Dedifferentiated amniotic fluid mesenchymal stem cell (primary cell): Measurements from ENCODE around the gene YAE1.
"Not testable (repeated sequence)": the region's sequence is repeated elsewhere in the genome, so short reads cannot be mapped to it uniquely, and the experiment has no call there.

ENCODE experiments used
- DNase-seq: peaks from one replicate; pipeline ENCODE4 v3.0.0-alpha.2; 2016; ENCODE audit errors: extremely low spot score

YAE1 gene

DNA sequence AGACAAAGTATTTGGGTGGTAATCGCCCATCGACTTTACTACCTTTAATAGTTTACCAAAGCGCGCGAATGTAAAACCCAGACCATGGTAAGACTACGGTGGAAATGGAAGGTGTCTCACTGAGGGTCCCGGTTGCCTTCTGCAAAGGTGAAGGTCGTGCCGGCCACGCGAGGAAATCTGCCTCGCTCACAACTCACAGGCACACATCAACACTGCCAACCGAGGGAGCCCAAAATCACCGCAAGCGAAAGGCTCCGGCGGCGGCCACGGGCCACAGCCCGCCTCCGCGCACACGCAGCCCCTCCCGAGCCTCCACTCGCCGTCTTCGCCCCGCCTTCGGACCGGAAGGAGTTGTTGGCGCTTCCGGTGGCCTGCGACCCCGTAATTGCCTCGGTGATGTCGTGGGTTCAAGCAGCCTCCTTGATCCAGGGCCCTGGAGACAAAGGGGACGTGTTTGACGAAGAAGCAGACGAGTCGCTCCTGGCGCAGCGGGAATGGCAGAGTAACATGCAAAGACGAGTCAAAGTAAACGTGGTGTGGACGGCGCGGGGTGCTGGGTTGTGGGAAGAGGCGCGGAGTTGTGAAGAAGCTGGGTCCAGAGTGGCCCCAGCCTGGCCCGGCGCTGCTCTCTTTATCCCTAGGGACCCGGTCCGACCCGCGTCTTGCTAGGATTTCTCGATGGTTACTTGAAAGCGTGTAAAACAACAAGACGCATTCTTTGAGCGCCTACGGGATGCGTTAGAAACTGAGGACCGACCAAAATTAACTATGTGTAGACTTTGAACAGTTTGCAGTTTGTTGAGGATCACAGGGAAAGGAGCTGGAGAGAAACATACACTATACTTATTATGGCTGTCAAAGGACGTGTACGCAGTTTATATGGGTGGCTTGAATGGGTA is at the start of gene YAE1:
Gene YAE1 (plus strand): TSS at position 382 of the 899 bp plus-strand sequence. CDS start 15 bp downstream, at position 397.
- DNase-seq: peak; percentile 44

GRCh38 chr7:39516498-39516897 is 49.7 kb upstream of the YAE1 start:
- no peak for DNase-seq

- DNase-seq: no peak
Observed at GRCh38 chr7:39517240-39517639, 49.0 kb upstream of the YAE1 start.

DNA sequence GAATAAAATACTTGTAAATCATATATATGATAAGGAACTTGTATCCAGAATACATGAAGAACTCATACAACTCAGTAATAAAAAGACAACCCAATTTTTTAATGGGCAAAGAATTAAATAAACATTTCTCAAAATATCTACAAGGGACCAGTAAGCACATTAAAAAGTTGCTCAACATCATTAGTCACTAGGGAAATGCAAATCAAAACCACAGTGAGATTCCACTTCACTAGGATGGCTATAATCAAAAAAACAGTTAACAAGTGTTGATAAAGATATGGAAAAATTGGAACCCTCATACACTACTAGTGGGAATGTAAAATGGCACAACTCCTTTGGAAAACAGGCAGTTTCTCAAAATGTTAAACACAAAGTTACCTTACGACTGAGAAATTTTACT is 40.3 kb upstream of the YAE1 start:
- DNase-seq: no peak

DNA sequence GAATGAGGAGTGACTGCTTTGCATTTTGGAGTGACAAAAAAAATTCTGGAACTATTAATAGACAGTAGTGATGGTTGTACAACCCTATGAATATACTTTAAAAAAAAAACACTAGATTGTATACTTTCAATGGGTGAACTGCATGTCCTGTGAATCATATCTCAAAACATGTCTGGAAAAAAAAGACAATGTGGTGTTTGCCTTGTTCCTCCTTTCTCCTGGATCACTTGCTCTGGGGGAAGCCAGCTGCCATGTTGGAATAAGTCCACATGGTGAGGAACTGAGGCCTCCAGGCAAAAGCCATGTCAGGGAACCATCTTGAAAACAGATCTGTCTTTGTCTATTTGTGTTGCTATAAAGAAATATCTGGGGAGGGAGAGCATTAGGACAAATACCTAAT is 39.5 kb upstream of the YAE1 start:
- no peak for DNase-seq

DNA sequence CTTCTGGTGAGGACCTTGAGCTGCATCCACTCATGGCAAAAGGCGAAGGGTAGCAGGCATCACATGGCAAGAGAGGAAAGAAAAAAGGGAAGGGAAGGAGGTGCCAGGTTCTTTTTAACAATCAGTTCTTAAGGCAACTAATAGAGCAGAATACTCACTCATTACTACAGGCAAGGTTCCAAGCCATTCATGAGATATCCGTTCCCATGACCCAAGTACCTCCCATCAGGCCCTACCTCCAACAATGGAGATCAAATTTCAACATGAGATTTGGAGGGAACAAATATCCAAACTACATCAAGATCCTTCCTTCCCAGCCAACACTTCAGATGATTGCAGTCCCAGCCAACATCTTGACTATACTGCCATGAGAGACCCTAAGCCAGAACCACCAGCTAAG is 38.9 kb upstream of the YAE1 start:
- DNase-seq: no peak

GRCh38 chr7:39527951-39528350 is 38.3 kb upstream of the YAE1 start:
- DNase-seq: no peak

GRCh38 chr7:39528849-39529248 is 37.4 kb upstream of the YAE1 start:
- DNase-seq: no peak

DNA sequence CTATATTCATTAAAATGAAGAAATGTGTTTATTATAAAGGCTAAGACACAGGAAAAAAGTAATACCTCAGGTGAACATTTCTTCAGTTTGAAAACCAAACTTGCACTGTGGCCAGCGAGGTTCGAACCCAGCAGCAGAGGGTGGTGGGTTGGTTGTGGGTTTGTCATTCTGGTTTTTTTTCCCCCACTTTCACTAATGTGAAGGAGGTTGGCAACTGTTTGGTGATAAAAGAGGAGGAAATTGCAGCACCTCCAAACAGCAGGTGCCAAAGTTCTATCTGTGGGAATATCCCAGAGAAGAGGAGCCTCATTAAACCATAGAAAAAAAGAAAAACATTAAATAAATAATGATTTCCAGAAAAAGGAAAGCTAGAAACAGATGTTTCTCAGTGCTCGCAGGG is 36.6 kb upstream of the YAE1 start:
- DNase-seq: no peak

DNA sequence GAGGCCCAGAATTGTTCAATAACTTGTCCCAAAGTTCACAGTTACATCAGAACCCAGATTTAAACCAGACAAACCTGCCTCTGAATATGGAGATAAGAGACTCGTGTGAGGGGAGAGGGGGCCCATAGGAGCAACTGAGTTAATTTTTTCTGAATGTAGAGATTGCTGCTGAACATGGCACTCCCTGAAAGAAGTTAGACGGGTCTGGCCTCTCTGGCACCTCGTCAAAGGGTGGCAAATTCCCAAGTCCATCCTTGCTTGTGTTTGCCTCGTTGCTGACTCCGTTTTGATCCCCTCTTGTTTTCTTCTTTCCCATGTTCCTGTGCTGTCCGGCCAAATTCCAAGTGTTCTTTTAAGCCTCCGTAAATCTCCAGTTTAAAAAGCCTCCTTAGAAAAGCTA is 35.2 kb upstream of the YAE1 start:
- DNase-seq: no peak

GRCh38 chr7:39531818-39532217 is 34.4 kb upstream of the YAE1 start:
- DNase-seq: no peak

DNA sequence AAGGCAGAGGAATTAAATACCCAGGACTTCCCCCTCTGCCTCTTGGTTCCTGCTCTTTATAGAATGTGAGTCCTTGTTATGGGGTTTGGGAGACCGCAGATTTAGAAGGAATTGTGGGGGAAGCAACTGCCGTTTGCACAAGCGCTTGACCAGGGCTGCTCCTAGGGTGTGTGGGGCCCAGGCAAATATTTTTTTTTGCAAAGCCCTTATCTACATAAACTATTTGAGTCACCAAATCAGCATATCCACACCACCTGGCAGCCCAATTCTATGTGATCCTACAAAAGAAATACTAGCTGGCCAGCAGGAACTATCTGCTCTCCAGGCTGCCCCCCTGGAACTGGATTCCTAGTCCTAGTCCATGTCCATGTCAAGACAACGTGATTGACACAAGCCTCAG is 33.4 kb upstream of the YAE1 start:
- DNase-seq: no peak

DNA sequence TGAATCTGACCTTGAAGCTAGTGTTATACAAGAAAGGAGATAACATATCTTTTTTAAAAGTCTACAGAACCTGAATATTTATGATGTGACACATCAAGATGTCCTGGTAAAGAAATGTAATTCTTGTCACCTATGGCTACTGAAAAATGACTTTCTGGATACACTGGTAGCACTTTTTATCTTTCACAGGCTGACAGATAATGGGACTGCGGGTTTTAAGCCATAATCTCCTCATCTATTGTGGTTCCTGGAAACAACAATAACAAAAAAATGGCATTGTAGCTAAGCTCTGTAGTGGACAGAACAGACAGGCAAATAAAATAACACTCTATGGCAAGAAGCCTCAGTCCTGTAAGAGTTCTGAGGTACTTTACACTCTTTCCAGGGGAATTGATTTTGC is 31.6 kb upstream of the YAE1 start:
- DNase-seq: no peak

DNA sequence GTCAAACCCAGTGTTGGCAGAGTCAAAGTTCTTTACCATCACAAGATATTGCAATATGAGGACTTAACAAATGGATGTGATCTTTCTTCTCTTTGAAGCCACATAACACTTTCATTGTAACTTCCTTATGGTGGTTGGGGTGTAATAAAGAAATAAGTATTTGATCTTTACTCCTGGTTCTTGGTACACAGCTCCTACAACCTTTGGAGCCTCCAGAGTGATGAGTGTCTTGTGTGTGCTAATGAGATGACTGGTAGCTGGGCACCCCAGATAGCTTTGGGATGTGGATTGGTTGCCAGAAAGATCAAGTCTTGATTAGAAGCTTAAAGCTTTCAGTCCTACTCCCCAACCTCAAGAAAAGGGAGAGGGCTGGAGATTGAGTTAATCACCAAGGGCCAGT is 31.1 kb upstream of the YAE1 start:
- DNase-seq: no peak

DNA sequence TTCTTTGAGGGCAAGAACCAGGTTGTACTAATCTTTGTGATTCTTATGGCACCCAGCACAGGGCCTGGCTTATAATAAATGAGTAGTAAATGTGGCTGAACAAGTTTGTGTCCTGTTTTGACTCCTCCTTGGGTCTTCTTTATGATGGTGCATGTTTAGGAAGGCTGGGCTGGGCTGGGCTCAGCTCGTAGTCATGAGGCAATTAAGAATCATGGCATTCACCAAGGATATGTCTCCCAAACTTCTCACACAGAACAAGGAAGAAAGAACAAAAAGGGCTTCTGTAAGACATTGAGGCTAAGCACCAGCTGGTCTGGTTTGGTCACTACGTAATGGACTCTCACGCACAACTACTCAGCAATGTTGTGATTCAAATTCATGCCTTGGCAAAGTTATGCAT is 30.5 kb upstream of the YAE1 start:
- no peak for DNase-seq

DNA sequence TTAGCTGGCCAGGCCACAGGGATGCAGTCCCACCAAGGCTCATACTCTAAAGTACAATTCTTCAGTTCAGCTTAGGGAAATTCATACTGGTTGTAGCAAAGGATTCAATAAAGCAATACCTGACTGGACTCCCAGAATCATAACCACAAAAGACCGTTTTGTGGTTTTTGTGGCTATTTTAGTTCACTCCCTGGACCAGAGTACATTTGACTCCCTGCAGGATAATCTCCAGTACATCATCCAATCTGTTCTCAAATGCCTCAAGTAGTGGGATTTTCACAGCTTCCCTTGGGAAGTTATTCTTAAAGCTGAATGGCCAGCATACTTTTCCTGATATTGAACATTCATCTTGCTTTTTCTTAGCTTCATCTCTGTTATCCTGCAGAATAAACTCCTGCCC is 29.3 kb upstream of the YAE1 start:
- no peak for DNase-seq

GRCh38 chr7:39539816-39540215 is 26.4 kb upstream of the YAE1 start:
- no peak for DNase-seq

- DNase-seq: no peak
Observed at GRCh38 chr7:39540320-39540719, 25.9 kb upstream of the YAE1 start.

DNA sequence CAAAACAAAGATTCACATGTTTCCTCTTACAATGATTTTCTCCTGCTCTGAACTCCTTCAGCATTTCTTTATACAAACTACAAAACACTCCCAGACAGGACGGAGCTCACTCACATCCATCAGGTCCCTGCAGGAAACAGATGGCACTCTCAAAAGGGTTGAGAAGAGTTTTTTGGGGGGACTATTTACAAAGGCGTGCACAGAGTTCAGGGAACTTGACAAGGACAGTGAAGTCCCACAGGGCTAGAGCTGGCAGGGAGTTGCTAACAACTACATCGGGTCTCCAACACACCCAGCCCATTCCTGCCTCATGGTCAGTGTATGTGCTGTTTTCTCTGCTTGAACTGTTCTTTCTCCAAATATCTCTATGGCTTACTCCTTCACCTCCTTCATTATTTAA is 24.7 kb upstream of the YAE1 start:
- no peak for DNase-seq

GRCh38 chr7:39544774-39545173 is 21.4 kb upstream of the YAE1 start:
- DNase-seq: not testable (repeated sequence)

DNA sequence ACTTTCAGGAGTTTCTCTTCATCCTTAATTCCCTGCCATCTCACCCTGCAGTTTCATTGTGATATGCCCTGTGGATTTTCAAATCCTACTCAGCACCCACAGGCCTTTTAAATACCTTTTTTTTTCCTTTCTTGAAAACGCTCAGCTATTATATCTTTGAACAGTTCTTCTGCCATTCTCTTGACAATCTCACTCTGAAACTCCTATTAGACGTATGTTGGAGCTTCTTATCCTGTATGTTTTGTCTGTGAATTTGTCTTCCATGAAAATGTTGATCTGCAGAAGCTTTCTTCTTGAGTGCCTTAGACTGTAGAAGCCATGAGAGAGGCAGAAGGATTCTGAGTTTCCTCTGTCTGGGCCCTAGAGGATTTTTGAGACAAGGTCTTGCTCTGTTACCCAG is 18.9 kb upstream of the YAE1 start:
- no peak for DNase-seq

DNA sequence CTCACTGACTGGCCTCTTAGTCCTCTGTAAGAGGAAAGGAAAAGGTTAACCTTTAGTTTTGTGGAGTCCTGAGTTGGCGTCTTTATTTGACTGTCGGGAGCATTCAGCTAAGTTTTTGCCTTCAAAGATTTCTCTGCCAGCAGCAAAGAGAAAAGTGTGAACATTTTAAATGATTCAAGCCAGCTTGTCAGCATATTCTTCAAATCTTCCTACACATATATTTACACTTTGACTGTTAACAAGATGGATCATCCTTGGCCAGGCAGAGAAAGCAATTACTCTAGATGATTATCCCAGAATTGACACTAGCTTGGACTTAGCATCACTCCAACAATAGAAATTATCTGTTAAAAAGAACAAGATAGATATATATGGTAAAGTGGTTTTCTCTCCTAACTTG is 15.8 kb upstream of the YAE1 start:
- DNase-seq: no peak

- no peak for DNase-seq
Observed at GRCh38 chr7:39553436-39553835, 12.8 kb upstream of the YAE1 start.

DNA sequence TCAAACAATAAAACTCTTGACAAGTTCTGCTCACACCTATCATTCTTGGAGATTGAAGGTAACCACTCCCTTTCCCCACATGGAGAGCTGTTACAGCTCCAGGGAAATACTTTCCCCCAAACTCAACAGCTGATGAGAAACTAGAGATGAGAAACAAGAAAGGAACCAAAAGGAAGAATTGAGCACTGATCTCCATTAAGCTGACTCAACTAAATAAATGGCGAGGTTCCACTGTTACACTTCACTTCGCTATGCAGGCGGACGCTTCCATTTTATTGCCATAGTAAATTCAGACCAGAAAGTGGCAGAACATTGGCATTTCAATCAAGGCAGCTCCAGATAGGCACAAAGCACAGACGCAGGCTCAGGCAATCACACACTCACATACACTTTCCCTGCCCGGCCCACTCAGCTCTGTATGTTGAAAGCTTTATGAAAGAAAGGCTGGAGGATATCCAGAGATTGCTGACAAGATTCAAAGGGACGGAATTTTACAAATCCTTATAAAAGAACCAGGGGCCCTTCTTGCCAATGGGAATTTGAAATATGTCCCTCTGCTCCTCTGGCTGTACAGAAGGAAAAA is 11.5 kb upstream of the YAE1 start:
- DNase-seq: no peak
